ENCODE measurements around the gene MRPL52.

MRPL52 gene

GRCh38 chr14:22883173-22883976 is 53.7 kb downstream of the MRPL52 start, which contains the start of gene REM2:
TSS of gene REM2 (plus strand) at chr14:22883222. CDS start at chr14:22883288, 66 bp downstream.
- DNase-seq: no peak

GRCh38 chr14:22884076-22884737 is 54.5 kb downstream of the MRPL52 start:
- no peak for DNase-seq
